DND-41 (cell line): ENCODE data around the gene GOPC.

Source experiments
- ATAC-seq: fragments of 200-7000 bp; cut with Tn5 transposase; 3 replicates; pipeline ENCODE4 v1.9.1; 2021; ENCODE audit warnings: low read depth; ENCODE audit not compliant: insufficient read depth
- DNase-seq: peaks from one replicate; pipeline ENCODE4 v3.0.0-alpha.2; 2020
- H2AFZ ChIP-seq: 2 replicates; pipeline ENCODE4 v1.6.0; 2012; ENCODE audit warnings: low read depth, low read length
- H3K27ac ChIP-seq: 2 replicates; pipeline ENCODE4 v1.5.1; 2012; ENCODE audit warnings: low read length, inconsistent platforms
- H3K27me3 ChIP-seq: fragments of 200-600 bp; sonication (generic); 2 replicates; pipeline ENCODE4 v1.6.0; 2012; ENCODE audit warnings: low read length, mild to moderate bottlenecking, inconsistent platforms; ENCODE audit not compliant: insufficient read depth, poor library complexity
- H3K36me3 ChIP-seq: 2 replicates; pipeline ENCODE4 v1.5.1; 2012; ENCODE audit warnings: low read length, inconsistent platforms; ENCODE audit not compliant: insufficient read depth
- H3K4me1 ChIP-seq: 2 replicates; pipeline ENCODE4 v1.5.1; 2012; ENCODE audit warnings: mild to moderate bottlenecking, low read length; ENCODE audit not compliant: insufficient read depth
- H3K4me2 ChIP-seq: 2 replicates; pipeline ENCODE4 v1.6.0; 2012; ENCODE audit warnings: mild to moderate bottlenecking, moderate library complexity, low read length, inconsistent platforms; ENCODE audit not compliant: insufficient read depth
- H3K4me3 ChIP-seq, 2 experiments: fragments of 200-600 bp in 1 of 2; shearing (Covaris generic) in 1 of 2; 2 replicates each; pipeline ENCODE4 v1.5.1; 2012 to 2016; ENCODE audit warnings: inconsistent platforms in 2 of 2, low read length in 2 of 2, mild to moderate bottlenecking in 2 of 2, low read depth in 1 of 2, moderate library complexity in 1 of 2
- H3K79me2 ChIP-seq: 2 replicates; pipeline ENCODE4 v1.6.0; 2012; ENCODE audit warnings: low read length, inconsistent platforms; ENCODE audit not compliant: insufficient read depth
- H3K9ac ChIP-seq: 2 replicates; pipeline ENCODE4 v1.6.0; 2012; ENCODE audit warnings: low read depth, mild to moderate bottlenecking, inconsistent platforms, low read length, moderate library complexity
- H3K9me3 ChIP-seq: 2 replicates; pipeline ENCODE4 v1.5.1; 2012; ENCODE audit warnings: low read length, moderate library complexity, mild to moderate bottlenecking, inconsistent platforms; ENCODE audit not compliant: insufficient read depth, severe bottlenecking
- H4K20me1 ChIP-seq: 2 replicates; pipeline ENCODE4 v1.6.0; 2012; ENCODE audit warnings: low read length; ENCODE audit not compliant: insufficient read depth
- CTCF ChIP-seq: IDR thresholded peaks from 2 replicates; pipeline ENCODE4 v1.5.1; 2012; ENCODE audit warnings: borderline replicate concordance, low read length, moderate library complexity, mild to moderate bottlenecking; ENCODE audit not compliant: poor library complexity, severe bottlenecking; ENCODE audit errors: extremely low read depth
- EZH2 ChIP-seq: IDR thresholded peaks from 3 replicates; pipeline ENCODE4 v1.6.1; 2012; ENCODE audit warnings: borderline replicate concordance, low read depth, mild to moderate bottlenecking, moderate library complexity, low read length, inconsistent platforms; ENCODE audit not compliant: severe bottlenecking

GOPC gene

GRCh38 chr6:117617210-117618035, 15.1 kb upstream of the GOPC start:
- DNase-seq (no peak), ATAC-seq (no peak)
- Histone ChIP-seq H3K79me2 (no peaks in the 10 kb centered on the region), H3K4me3 (no peak overlapping the region), H3K27me3 (no peaks in the 10 kb centered on the region), H3K4me2 (no peak overlapping the region), H3K4me1 (peaks cover 12% of the 10 kb centered on the region), H3K9me3 (no peaks in the 10 kb centered on the region), H3K9ac (no peak overlapping the region), H3K27ac (no peak overlapping the region), H3K36me3 (no peaks in the 10 kb centered on the region), H4K20me1 (no peaks in the 10 kb centered on the region), H2AFZ (no peak overlapping the region)
- no peak for TF ChIP-seq CTCF
- no peak for TF ChIP-seq EZH2

GRCh38 chr6:117616391-117617209, 14.3 kb upstream of the GOPC start:
- Histone ChIP-seq H4K20me1 (no peaks in the 10 kb centered on the region), H3K4me2 (no peak overlapping the region), H3K4me3 (no peak overlapping the region), H3K4me1 (peaks cover 12% of the 10 kb centered on the region), H3K79me2 (no peaks in the 10 kb centered on the region), H3K27me3 (no peaks in the 10 kb centered on the region), H3K36me3 (no peaks in the 10 kb centered on the region), H3K27ac (no peak overlapping the region), H2AFZ (no peak overlapping the region), H3K9ac (no peak overlapping the region), H3K9me3 (no peaks in the 10 kb centered on the region)
- TF ChIP-seq EZH2 (no peak), CTCF (no peak)
- ATAC-seq (no peak), DNase-seq (no peak)

- Histone ChIP-seq H4K20me1 (no peaks in the 10 kb centered on the region), H3K4me1 (peaks cover 12% of the 10 kb centered on the region), H3K36me3 (no peaks in the 10 kb centered on the region), H3K79me2 (no peaks in the 10 kb centered on the region), H3K9me3 (no peaks in the 10 kb centered on the region), H3K27ac (no peak overlapping the region), H3K9ac (no peak overlapping the region), H3K4me2 (no peak overlapping the region), H2AFZ (no peak overlapping the region), H3K4me3 (no peak overlapping the region), H3K27me3 (no peaks in the 10 kb centered on the region)
- TF ChIP-seq EZH2: no peak
- no peak for TF ChIP-seq CTCF
- no peak for DNase-seq
- ATAC-seq: no peak
Observed at GRCh38 chr6:117615750-117616390, 13.6 kb upstream of the GOPC start.
